ENCODE data around the gene ZNF644. TPM values are rescaled to one million over a fixed set of nuclear protein-coding genes. Genes with fewer than 3 reads are reported as not detected.
A peak's percentile ranks its signal among the peaks of the same experiment; 100 is the strongest.
"Not testable (repeated sequence)": the region's sequence is repeated elsewhere in the genome, so short reads cannot be mapped to it uniquely, and the experiment has no call there.

Gene ZNF644
- total RNA-seq, 1 experiment from 2014 or later, result 71.4 TPM

GRCh38 chr1:90893679-90894078, 128.2 kb downstream of the ZNF644 start:
- POLR2A ChIA-PET; H3K4me3 Mint-ChIP-seq; CTCF ChIA-PET; H3K27ac Mint-ChIP-seq; H3K4me1 Mint-ChIP-seq; H3K27me3 Mint-ChIP-seq (ENCODE audit: low read depth); DNase-seq (ENCODE audit: low spot score): not testable (repeated sequence)
- peak; percentile 46 for ATAC-seq
- Mint-ChIP-seq H3K36me3 (peaks cover 11% of the 10 kb centered on the region), H3K9me3 (peaks cover 14% of the 10 kb centered on the region)

- Mint-ChIP-seq H3K9me3 (peaks cover 14% of the 10 kb centered on the region), H3K36me3 (peaks cover 11% of the 10 kb centered on the region)
- H3K27ac Mint-ChIP-seq; H3K4me1 Mint-ChIP-seq; ATAC-seq; H3K4me3 Mint-ChIP-seq; H3K27me3 Mint-ChIP-seq (ENCODE audit: low read depth); CTCF ChIA-PET; POLR2A ChIA-PET; DNase-seq (ENCODE audit: low spot score): not testable (repeated sequence)
Observed at GRCh38 chr1:90892884-90893283, 129.0 kb downstream of the ZNF644 start.

- H3K27ac Mint-ChIP-seq; ATAC-seq; H3K27me3 Mint-ChIP-seq (ENCODE audit: low read depth); H3K4me3 Mint-ChIP-seq; CTCF ChIA-PET; DNase-seq (ENCODE audit: low spot score); H3K4me1 Mint-ChIP-seq; POLR2A ChIA-PET: not testable (repeated sequence)
- peaks cover 14% of the 10 kb centered on the region for H3K9me3 Mint-ChIP-seq
- H3K36me3 Mint-ChIP-seq, result peaks cover 11% of the 10 kb centered on the region
Observed at GRCh38 chr1:90892196-90892595, 129.6 kb downstream of the ZNF644 start.

GRCh38 chr1:90891756-90892155, 130.1 kb downstream of the ZNF644 start:
- H3K4me1 Mint-ChIP-seq; H3K4me3 Mint-ChIP-seq; DNase-seq (ENCODE audit: low spot score); H3K27ac Mint-ChIP-seq; POLR2A ChIA-PET; ATAC-seq; CTCF ChIA-PET; H3K27me3 Mint-ChIP-seq (ENCODE audit: low read depth): not testable (repeated sequence)
- H3K36me3 Mint-ChIP-seq, result peaks cover 11% of the 10 kb centered on the region
- H3K9me3 Mint-ChIP-seq, result peaks cover 17% of the 10 kb centered on the region

GRCh38 chr1:90882221-90882620, 139.6 kb downstream of the ZNF644 start:
- Mint-ChIP-seq H3K36me3 (peaks cover 34% of the 10 kb centered on the region), H3K4me3 (no peak overlapping the region), H3K27me3 (ENCODE audit: low read depth) (peaks cover 4% of the 10 kb centered on the region; the same call in 1 of the 2 replicates), H3K27ac (no peak overlapping the region), H3K4me1 (no peaks in the 10 kb centered on the region), H3K9me3 (peaks cover 74% of the 10 kb centered on the region)
- ChIA-PET CTCF (no interaction called here), POLR2A (no interaction called here)
- no peak for ATAC-seq
- no peak for TF ChIP-seq ZSCAN18 (CRISPR knock-in tag; IDR thresholded peaks at IDR 0.05)
- no peak for TF ChIP-seq MLX (CRISPR knock-in tag; IDR thresholded peaks at IDR 0.05)
- no peak for TF ChIP-seq GABPB1 (CRISPR knock-in tag; IDR thresholded peaks at IDR 0.05)
- TF ChIP-seq SP1 (CRISPR knock-in tag; conservative IDR thresholded peaks at IDR 0.05), result no peak
- DNase-seq (ENCODE audit: low spot score), result no peak

GRCh38 chr1:90881034-90881433, 140.8 kb downstream of the ZNF644 start:
- Mint-ChIP-seq H3K36me3 (peaks cover 34% of the 10 kb centered on the region), H3K4me1 (no peaks in the 10 kb centered on the region), H3K4me3 (no peak overlapping the region), H3K27ac (no peak overlapping the region), H3K9me3 (peaks cover 73% of the 10 kb centered on the region), H3K27me3 (ENCODE audit: low read depth) (peaks cover 4% of the 10 kb centered on the region; the same call in 1 of the 2 replicates)
- ChIA-PET CTCF (no interaction called here), POLR2A (no interaction called here)
- no peak for ATAC-seq
- TF ChIP-seq ZBTB43 (CRISPR knock-in tag; IDR thresholded peaks at IDR 0.05) (no peak), ZBTB21 (CRISPR knock-in tag; IDR thresholded peaks at IDR 0.05; ENCODE audit: borderline replicate concordance) (no peak), SMAD3 (CRISPR knock-in tag; IDR thresholded peaks at IDR 0.05; ENCODE audit: borderline replicate concordance) (no peak), JAZF1 (CRISPR knock-in tag; IDR thresholded peaks at IDR 0.05) (no peak), CBFB (CRISPR knock-in tag; IDR thresholded peaks at IDR 0.05; ENCODE audit: low read depth) (no peak), SMAD4 (CRISPR knock-in tag; IDR thresholded peaks at IDR 0.05) (no peak), MXD4 (CRISPR knock-in tag; IDR thresholded peaks at IDR 0.05; ENCODE audit: borderline replicate concordance) (no peak), GTF2I (CRISPR knock-in tag; conservative IDR thresholded peaks at IDR 0.05) (no peak)
- DNase-seq (ENCODE audit: low spot score), result no peak

Data from WTC11 (cell line).